Measurements from ENCODE around the gene YWHAQ.
"Not testable (repeated sequence)": the region's sequence is repeated elsewhere in the genome, so short reads cannot be mapped to it uniquely, and the experiment has no call there.

YWHAQ gene

GRCh38 chr2:9590641-9591040, 40.2 kb downstream of the YWHAQ start:
- DNase-seq, result no peak

DNA sequence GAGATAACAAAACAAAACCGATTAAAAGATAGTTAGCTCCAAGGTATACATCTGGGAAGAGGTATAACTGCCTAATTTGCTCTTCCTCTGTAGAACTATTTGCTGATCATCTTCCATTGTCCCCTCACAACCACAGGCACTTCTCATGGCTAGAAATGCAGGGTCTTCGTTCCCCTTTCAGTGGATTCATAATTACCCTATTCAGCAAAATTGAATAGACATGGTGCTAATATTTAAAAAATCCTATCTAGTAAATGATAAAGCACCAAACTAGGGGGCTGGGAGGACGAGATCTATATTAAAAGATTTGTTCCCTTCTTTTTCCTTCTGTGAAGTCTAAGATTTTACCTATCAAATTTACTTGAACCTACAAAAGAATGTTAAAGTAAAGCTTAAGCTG, 44.3 kb downstream of the YWHAQ start:
- no peak for DNase-seq

DNA sequence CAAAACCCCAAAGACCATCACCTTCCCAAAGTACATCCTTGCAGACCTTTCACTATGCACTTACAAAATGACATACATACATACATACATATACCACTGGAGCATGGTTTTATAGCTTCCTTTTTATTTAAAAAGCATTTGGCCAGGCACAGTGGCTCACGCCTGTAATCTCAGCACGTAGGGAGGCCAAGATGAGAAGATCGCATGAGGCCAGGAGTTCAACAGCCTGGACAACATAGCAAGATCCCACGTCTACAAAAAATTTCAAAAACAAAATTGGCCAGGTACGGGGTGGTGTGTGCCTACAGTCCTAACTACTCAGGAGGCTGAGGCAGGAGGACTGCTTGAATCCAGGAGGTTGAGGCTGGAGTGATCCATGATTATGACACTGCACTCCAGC, 45.3 kb downstream of the YWHAQ start:
- DNase-seq, result no peak

- DNase-seq, result not testable (repeated sequence)
Observed at GRCh38 chr2:9584902-9585301, 45.9 kb downstream of the YWHAQ start.

DNA sequence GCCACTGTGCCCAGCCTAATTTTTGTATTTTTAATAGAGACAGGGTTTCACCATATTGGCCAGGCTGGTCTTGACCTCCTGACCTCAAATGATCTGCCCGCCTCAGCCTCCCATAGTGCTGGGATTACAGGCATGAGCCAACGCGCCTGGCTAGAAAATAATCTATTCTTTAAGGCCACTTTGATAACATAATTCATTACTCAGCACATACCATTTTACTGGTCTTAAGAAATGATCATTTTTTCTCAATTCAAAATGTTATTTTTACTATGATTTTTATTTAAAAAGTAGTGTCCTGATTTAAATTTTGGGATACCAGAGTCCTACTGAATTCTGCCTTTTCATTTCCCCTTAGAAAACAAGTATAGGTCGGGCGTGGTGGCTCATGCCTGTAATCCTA, 48.2 kb downstream of the YWHAQ start:
- DNase-seq, result no peak

DNA sequence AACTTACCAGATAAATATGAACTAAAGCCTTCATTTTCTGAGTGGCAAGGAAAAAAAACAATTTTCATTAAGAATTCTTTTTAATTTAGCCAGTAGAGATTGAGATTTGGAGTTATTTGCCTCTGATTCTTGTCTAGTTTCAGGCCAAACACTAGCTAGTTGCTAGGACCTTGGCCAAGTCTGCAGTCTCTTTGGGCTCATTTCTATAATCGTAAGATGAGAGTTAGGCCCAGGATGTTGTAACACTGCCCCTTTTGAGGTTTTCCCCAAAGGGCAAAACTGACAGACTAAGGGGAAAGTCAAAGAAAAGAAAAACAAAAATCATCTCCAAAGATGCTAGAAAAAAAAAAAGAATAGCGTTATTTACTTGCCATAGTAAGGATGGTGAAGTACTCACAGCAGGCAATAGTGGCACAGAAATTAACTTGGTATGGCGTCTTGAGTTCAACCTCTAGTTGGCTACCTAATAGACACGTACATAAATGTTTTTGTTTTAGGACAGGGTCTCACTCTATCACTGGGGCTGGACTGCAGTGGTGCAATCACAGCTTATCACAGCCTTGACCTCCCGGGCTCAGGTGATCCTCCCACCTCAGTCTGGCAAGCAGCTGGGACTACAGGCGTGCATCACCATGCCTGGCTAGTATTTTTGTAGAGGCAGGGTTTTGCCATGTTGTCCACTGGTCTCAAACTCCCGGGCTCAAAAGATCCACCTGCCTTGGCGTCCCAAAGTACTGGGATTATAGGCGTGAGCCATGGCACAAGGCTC, 52.1 kb downstream of the YWHAQ start:
- no peak for DNase-seq

DNA sequence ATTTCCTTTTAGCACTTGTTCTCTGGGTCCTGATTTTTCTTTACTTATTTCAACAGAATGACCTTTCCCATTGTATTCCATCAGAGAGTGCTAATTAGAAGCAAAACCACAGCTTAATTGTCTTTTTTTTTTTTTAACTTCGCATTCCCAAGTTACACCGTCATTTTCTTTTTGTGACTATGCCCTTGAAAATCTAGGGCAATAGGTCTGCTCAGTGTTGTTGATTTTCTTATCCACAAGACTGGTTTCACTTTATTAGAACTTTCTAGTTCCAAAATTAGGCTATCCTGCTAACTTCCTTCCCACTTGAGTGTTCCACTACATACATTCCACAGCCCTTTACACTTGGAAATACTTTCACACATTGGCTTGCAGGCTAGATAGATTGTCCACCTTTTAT, 56.5 kb downstream of the YWHAQ start:
- DNase-seq, result no peak

GRCh38 chr2:9573840-9574239, 57.0 kb downstream of the YWHAQ start:
- no peak for DNase-seq

GRCh38 chr2:9573013-9573720, 57.6 kb downstream of the YWHAQ start:
- DNase-seq, result peak; percentile 48

- DNase-seq, result no peak
Observed at GRCh38 chr2:9570182-9571060, 60.4 kb downstream of the YWHAQ start.

DNA sequence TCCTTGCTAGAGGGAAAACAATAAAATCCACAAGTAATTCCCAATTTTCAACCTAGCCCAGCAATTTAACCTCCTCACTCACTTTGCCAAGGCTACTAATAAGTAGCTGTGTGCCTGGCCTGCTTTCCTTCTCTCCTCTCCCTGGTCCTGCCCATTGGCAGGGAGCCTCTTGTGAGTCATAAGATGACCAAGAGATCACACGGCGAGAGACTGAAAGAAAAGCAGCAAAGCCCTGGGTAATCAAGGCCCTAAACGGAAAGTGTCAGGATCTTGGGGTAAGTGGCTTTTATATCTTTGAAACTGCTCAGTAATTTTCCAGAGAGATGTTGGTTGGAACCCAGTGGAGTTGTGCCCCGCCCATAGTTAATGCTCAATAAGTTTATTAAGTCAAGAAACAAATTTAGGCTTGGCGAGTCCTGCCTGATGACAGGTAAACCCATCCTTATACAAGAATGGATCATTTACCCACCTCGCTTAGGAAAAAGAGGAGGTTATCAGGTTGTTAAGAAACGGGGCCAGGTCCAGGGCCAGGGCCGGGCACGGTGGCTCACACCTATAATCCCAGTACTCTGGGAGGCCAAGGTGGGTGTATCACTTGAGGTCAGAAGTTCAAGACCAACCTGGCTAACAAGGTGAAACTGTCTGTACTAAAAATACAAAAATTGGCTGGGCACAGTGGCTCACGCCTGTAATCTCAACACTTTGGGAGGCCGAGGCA, 65.2 kb downstream of the YWHAQ start:
- no peak for DNase-seq

DNA sequence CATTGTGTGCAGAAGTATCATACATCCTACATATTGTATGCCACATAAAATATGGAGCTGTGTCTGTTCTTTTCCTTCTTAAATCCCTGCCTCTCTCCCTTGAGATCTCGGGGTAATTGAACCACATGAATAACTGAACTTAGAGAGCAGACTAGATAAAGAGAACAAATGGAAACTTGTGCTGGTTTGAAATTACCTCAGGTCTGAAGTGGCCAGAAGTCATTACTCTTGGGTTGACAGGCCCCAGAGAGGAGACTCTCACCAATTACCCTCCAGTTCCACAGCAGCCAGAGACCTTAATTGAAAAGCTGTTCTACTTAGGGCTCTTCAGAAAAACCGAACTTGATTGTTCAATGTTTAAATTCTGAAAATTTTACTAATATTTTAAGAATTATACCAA, 70.2 kb downstream of the YWHAQ start:
- no peak for DNase-seq

GRCh38 chr2:9558948-9559381, 71.8 kb downstream of the YWHAQ start:
- no peak for DNase-seq

GRCh38 chr2:9556121-9556743, 74.6 kb downstream of the YWHAQ start:
- DNase-seq, result peak; percentile 72

- DNase-seq, result peak; percentile 98
Observed at GRCh38 chr2:9555297-9556120, 75.3 kb downstream of the YWHAQ start, which contains the start of gene ADAM17. Gene ADAM17 (minus strand): TSS chr2:9555830. CDS start chr2:9555605, 225 bp downstream.

DNA sequence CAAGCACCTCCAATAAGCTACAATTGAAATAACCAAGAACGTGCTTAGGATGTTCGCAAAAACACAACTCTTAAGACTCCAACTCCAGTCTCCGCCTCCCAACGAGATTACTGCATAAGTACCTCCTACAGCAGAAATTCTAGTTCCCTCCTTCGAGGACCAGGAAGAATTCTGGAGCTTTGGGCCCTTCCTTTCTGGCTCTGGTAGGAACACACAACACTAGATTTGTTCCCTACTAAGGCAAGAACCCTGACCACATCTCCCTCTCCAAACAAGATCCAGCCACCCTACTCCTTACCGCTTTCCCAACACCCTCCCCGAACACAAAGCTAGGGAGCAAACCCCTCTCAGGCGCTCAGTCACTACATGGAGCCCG, 75.9 kb downstream of the YWHAQ start:
- DNase-seq, result peak; percentile 86

GRCh38 chr2:9552219-9553178, 78.3 kb downstream of the YWHAQ start:
- DNase-seq, result peak; percentile 86

- DNase-seq, result not testable (repeated sequence)
Observed at GRCh38 chr2:9550859-9551391, 79.9 kb downstream of the YWHAQ start.

DNA sequence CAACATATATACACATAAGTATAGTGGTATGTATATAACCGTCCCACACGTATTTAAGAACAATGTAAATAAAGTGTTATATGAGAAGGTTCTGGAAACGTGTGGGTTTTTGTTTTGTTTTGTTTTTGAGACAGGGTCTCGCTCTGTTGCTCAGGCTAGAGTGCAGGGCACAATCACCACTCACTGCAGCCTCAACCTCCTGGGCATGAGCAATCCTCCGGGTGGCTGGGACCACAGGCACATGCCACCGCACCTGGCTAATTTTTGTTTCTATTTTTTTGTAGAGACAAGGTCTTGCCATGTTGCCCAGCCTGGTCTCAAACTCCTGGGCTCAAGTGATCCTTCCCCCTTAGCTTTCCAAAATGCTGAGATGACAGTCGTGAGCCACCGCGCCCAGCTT, 81.4 kb downstream of the YWHAQ start:
- no peak for DNase-seq

- no peak for DNase-seq
Observed at GRCh38 chr2:9548506-9548905, 82.3 kb downstream of the YWHAQ start.
